ENCODE measurements around the gene TADA3. TPM values are rescaled to one million over a fixed set of nuclear protein-coding genes. Genes with fewer than 3 reads are reported as not detected.

The TADA3 gene
- total RNA-seq, 1 experiment from 2014 or later, result 85.4 TPM

DNA sequence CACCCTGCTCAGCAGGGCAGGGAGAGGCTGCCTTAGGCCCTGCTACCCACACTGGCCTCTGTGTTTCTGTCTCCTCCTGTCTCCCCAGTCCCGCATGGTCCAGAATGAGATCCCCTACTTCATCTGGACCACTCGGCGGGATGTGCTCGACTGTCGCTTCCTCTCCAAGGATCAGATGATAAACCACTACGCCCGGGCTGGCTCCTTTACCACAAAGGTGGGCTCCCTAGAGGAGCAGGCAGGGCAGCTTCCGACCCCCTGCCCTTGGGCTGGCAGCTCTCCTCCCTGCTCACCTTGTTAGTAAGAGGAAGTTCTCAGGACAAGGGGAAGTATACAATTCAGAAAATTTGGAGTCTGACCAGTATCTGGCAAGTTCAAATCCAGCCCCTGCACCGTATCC lies 23.7 kb upstream of the TADA3 start:
- intact Hi-C loops (cut with micrococcal nuclease), result no loop called here
- H3K79me2 ChIP-seq (ENCODE audit: low read length), result no peaks in the 10 kb centered on the region
- H3K9ac ChIP-seq (ENCODE audit: low read length), result no peak overlapping the region
- TF ChIP-seq EZH2 (IDR thresholded peaks at IDR 0.05; ENCODE audit: low read length, unreplicated experiment) (no peak), EZH2phosphoT487 (IDR thresholded peaks at IDR 0.05; ENCODE audit: borderline replicate concordance, low read length) (no peak), CTCF (conservative IDR thresholded peaks at IDR 0.05; ENCODE audit: low read depth, low read length) (no peak)
- H3K27me3 ChIP-seq (ENCODE audit: low read length), result no peaks in the 10 kb centered on the region
- no peaks in the 10 kb centered on the region for H3K4me1 ChIP-seq (ENCODE audit: insufficient read depth, low read length)
- BruUV-seq (replicated peaks), result no TSS peak
- no peak overlapping the region for H3K4me2 ChIP-seq (ENCODE audit: low read length)
- POLR2A ChIA-PET (ENCODE audit: unreplicated experiment), result no interaction called here
- H3K4me3 ChIP-seq (ENCODE audit: low read length), result no peak overlapping the region
- H3K9me3 ChIP-seq (ENCODE audit: low read length), result no peaks in the 10 kb centered on the region
- H3K36me3 ChIP-seq (ENCODE audit: low read depth, low read length), result no peaks in the 10 kb centered on the region
- H4K20me1 ChIP-seq (ENCODE audit: low read length), result no peaks in the 10 kb centered on the region
- no peaks in the 10 kb centered on the region for H3F3A ChIP-seq (ENCODE audit: low read length, unreplicated experiment)
- CTCF ChIA-PET, result no interaction called here
- DNase-seq, result no peak
- no peak for ATAC-seq
- no peak overlapping the region for H2AFZ ChIP-seq (ENCODE audit: low read length)
- no peak overlapping the region for H3K27ac ChIP-seq (ENCODE audit: low read length)
- no peaks in the 10 kb centered on the region for H3K9me2 ChIP-seq (replicated peaks; ENCODE audit: low read length)

GRCh38 chr3:9812870-9813483 lies 20.7 kb upstream of the TADA3 start:
- POLR2A ChIA-PET (ENCODE audit: unreplicated experiment), result no interaction called here

More at GRCh38 chr3:9812870-9813483, 20.7 kb upstream of the TADA3 start:
- H3K9ac ChIP-seq (ENCODE audit: low read length), result no peak overlapping the region
- no peaks in the 10 kb centered on the region for H3K79me2 ChIP-seq (ENCODE audit: low read length)
- no peak for TF ChIP-seq EZH2 (IDR thresholded peaks at IDR 0.05; ENCODE audit: low read length, unreplicated experiment)
- no peak for TF ChIP-seq CTCF (conservative IDR thresholded peaks at IDR 0.05; ENCODE audit: low read depth, low read length)
- no peak for TF ChIP-seq EZH2phosphoT487 (IDR thresholded peaks at IDR 0.05; ENCODE audit: borderline replicate concordance, low read length)
- peaks cover 8% of the 10 kb centered on the region for H3F3A ChIP-seq (ENCODE audit: low read length, unreplicated experiment)
- ATAC-seq (no peak), DNase-seq (no peak)
- no peaks in the 10 kb centered on the region for H3K9me3 ChIP-seq (ENCODE audit: low read length)
- H3K4me2 ChIP-seq (ENCODE audit: low read length), result no peak overlapping the region
- intact Hi-C loops (cut with micrococcal nuclease), result no loop called here
- H2AFZ ChIP-seq (ENCODE audit: low read length), result no peak overlapping the region
- CTCF ChIA-PET, result no interaction called here
- H3K36me3 ChIP-seq (ENCODE audit: low read depth, low read length), result no peaks in the 10 kb centered on the region
- no peaks in the 10 kb centered on the region for H4K20me1 ChIP-seq (ENCODE audit: low read length)
- BruUV-seq (replicated peaks), result no TSS peak
- no peaks in the 10 kb centered on the region for H3K9me2 ChIP-seq (replicated peaks; ENCODE audit: low read length)
- no peak overlapping the region for H3K4me3 ChIP-seq (ENCODE audit: low read length)
- no peaks in the 10 kb centered on the region for H3K27me3 ChIP-seq (ENCODE audit: low read length)
- no peak overlapping the region for H3K27ac ChIP-seq (ENCODE audit: low read length)
- H3K4me1 ChIP-seq (ENCODE audit: insufficient read depth, low read length), result peaks cover 19% of the 10 kb centered on the region

Measured in PC-3 (cell line).